HG03378 (cell line): ENCODE data around the gene SOX6.
"Not testable (repeated sequence)": the region's sequence is repeated elsewhere in the genome, so short reads cannot be mapped to it uniquely, and the experiment has no call there.

Source experiments
- ATAC-seq: cut with Tn5 transposase; IDR thresholded peaks from one replicate; pipeline ENCODE4 v1.9.1; 2021; ENCODE audit warnings: mild to moderate bottlenecking, moderate library complexity; ENCODE audit not compliant: unreplicated experiment

Gene SOX6

GRCh38 chr11:16158426-16158994 is 197.8 kb downstream of the SOX6 start:
- no peak for ATAC-seq

GRCh38 chr11:16157327-16157726 is 199.0 kb downstream of the SOX6 start:
- no peak for ATAC-seq

- no peak for ATAC-seq
Observed at GRCh38 chr11:16155448-16155847, 200.9 kb downstream of the SOX6 start.

- ATAC-seq: no peak
Observed at GRCh38 chr11:16154715-16155396, 201.5 kb downstream of the SOX6 start.

- no peak for ATAC-seq
Observed at GRCh38 chr11:16153951-16154350, 202.4 kb downstream of the SOX6 start.

GRCh38 chr11:16151138-16151537 is 205.2 kb downstream of the SOX6 start:
- no peak for ATAC-seq

- ATAC-seq: no peak
Observed at GRCh38 chr11:16149476-16149875, 206.9 kb downstream of the SOX6 start.

GRCh38 chr11:16148301-16148931 is 207.9 kb downstream of the SOX6 start:
- no peak for ATAC-seq

- ATAC-seq: not testable (repeated sequence)
Observed at GRCh38 chr11:16146980-16147379, 209.4 kb downstream of the SOX6 start.

GRCh38 chr11:16141614-16142013 is 214.7 kb downstream of the SOX6 start:
- not testable (repeated sequence) for ATAC-seq

GRCh38 chr11:16141162-16141561 is 215.2 kb downstream of the SOX6 start:
- ATAC-seq: not testable (repeated sequence)

- ATAC-seq: no peak
Observed at GRCh38 chr11:16136792-16137390, 219.5 kb downstream of the SOX6 start.

GRCh38 chr11:16133867-16134266 is 222.5 kb downstream of the SOX6 start:
- no peak for ATAC-seq

GRCh38 chr11:16127732-16128131 is 228.6 kb downstream of the SOX6 start:
- no peak for ATAC-seq

GRCh38 chr11:16126362-16126761 is 230.0 kb downstream of the SOX6 start:
- ATAC-seq: no peak

- no peak for ATAC-seq
Observed at GRCh38 chr11:16125796-16126195, 230.6 kb downstream of the SOX6 start.

GRCh38 chr11:16124390-16124789 is 232.0 kb downstream of the SOX6 start:
- ATAC-seq: no peak

GRCh38 chr11:16121853-16122252 is 234.5 kb downstream of the SOX6 start:
- ATAC-seq: no peak

- ATAC-seq: no peak
Observed at GRCh38 chr11:16120008-16120407, 236.3 kb downstream of the SOX6 start.

GRCh38 chr11:16117989-16118756 is 238.2 kb downstream of the SOX6 start:
- ATAC-seq: no peak
